Epithelial cell of proximal tubule (primary cell): Measurements from ENCODE around the gene RABGAP1L. TPM values are rescaled to one million over a fixed set of nuclear protein-coding genes. Genes with fewer than 3 reads are reported as not detected.

Experiments
- DNase-seq: peaks from one replicate; pipeline ENCODE4 v3.0.0-alpha.2; 2011; ENCODE audit warnings: low read depth
- H3K4me3 ChIP-seq: 2 replicates; pipeline ENCODE4 v1.5.1; 2011; ENCODE audit warnings: low read depth, mild to moderate bottlenecking, low read length
- CTCF ChIP-seq: conservative IDR thresholded peaks from 2 replicates; pipeline ENCODE4 v1.5.1; 2012; ENCODE audit warnings: low read depth, mild to moderate bottlenecking, low read length
- total RNA-seq: library from RNA; depleted of rRNA; stranded (reverse); fragments of >200 nt; gene quantifications from 2 replicates; pipeline ENCODE4 v1.2.3, GENCODE V29; 2015

Gene RABGAP1L
- total RNA-seq, 1 donor from 2014 or later = 16.3 TPM

- TF ChIP-seq CTCF = no peak
- H3K4me3 ChIP-seq = no peak overlapping the region
- DNase-seq = no peak
These were observed 269.4 kb downstream of the RABGAP1L start for GRCh38 chr1:174428739-174429138.

GRCh38 chr1:174433451-174433850 lies 274.1 kb downstream of the RABGAP1L start:
- TF ChIP-seq CTCF = no peak
- DNase-seq = no peak

GRCh38 chr1:174445351-174445750 lies 286.0 kb downstream of the RABGAP1L start:
- TF ChIP-seq CTCF = no peak
- DNase-seq = no peak
- H3K4me3 ChIP-seq = no peak overlapping the region

More at GRCh38 chr1:174433451-174433850, 274.1 kb downstream of the RABGAP1L start:
- H3K4me3 ChIP-seq = no peak overlapping the region

- no peak overlapping the region for H3K4me3 ChIP-seq
- DNase-seq = no peak
- no peak for TF ChIP-seq CTCF
These were observed 286.5 kb downstream of the RABGAP1L start for GRCh38 chr1:174445817-174446216.

GRCh38 chr1:174447866-174448530 lies 288.7 kb downstream of the RABGAP1L start, which contains the start of gene GPR52:
Gene GPR52 (plus strand): TSS chr1:174447964. CDS start chr1:174448112, 148 bp downstream.
- DNase-seq = no peak
- TF ChIP-seq CTCF = no peak
- H3K4me3 ChIP-seq = no peak within 1 kb of the TSS

GRCh38 chr1:174448531-174448883 lies 289.2 kb downstream of the RABGAP1L start:
- DNase-seq = no peak
- H3K4me3 ChIP-seq = no peak overlapping the region
- TF ChIP-seq CTCF = no peak

- DNase-seq = no peak
- TF ChIP-seq CTCF = no peak
- H3K4me3 ChIP-seq = no peak overlapping the region
These were observed 289.7 kb downstream of the RABGAP1L start for GRCh38 chr1:174448974-174449373.
